GM12874 (cell line): Measurements from ENCODE around the gene KCNQ2.

Source experiments
- TF ChIP-seq, protein P1 (sequence below): IDR thresholded peaks from 2 replicates; pipeline ENCODE4 v1.5.1; 2011; ENCODE audit warnings: low read depth, mild to moderate bottlenecking, control low read depth, low read length, moderate library complexity; ENCODE audit not compliant: insufficient read depth

Gene KCNQ2

DNA sequence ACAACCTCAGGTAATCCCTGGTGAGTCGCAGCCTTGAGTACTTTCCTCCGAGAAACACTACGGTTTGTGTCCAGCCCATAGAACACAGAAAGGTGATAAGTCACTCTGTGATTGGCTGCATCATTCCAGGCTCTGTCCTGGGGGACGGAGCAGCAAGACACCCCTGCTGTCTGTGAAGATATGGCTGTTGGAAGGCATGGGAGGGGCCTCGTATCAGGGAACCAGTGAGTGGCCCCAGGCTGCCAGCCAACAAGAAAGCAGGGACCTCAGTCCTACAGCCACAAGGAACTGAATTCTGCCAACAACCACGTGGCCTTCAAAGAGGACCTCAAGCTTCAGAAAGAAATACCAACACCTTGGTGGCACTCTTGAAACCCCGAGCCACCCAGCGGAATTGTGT is 32.8 kb upstream of the KCNQ2 start:
- TF ChIP-seq, protein P1, sequence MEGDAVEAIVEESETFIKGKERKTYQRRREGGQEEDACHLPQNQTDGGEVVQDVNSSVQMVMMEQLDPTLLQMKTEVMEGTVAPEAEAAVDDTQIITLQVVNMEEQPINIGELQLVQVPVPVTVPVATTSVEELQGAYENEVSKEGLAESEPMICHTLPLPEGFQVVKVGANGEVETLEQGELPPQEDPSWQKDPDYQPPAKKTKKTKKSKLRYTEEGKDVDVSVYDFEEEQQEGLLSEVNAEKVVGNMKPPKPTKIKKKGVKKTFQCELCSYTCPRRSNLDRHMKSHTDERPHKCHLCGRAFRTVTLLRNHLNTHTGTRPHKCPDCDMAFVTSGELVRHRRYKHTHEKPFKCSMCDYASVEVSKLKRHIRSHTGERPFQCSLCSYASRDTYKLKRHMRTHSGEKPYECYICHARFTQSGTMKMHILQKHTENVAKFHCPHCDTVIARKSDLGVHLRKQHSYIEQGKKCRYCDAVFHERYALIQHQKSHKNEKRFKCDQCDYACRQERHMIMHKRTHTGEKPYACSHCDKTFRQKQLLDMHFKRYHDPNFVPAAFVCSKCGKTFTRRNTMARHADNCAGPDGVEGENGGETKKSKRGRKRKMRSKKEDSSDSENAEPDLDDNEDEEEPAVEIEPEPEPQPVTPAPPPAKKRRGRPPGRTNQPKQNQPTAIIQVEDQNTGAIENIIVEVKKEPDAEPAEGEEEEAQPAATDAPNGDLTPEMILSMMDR: no peak

DNA sequence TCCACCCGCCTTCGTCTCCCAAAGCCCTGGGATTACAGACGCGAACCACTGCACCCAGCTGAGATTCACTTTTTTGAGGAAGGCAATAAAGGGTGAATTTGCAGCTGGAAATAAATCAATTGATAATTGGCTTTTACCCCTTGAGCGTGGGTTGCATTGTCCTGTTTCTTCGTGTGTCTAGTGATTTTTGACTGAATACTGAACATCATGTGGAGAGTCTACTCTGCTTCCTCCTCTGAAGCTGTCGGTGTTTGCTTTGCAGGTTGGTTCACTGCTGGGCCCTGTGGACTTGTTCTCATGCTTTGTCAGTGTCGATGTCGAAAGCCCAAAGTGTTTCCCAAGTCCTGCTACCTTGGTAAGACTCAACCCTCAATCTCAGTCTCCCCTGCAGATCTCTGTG is 32.2 kb upstream of the KCNQ2 start:
- TF ChIP-seq, protein P1: no peak

DNA sequence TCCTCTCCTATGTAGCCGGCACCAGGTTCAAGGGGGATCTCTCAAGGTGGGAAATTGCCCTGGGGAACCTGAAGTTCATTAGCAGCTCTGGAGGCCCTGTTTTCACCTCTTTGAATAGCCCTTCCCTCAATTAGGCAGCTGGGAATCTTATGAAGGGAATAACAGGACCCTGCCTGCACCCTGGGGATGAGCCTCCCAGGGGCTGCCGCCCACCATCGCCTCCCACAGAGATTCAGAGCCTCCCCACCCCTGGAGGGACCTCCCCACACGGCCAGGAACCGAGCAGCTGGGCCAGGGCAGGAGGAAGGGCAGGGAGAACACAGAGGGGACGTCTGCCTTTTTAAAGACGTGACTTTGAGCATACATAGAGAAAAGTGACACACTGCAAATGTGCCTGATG is 31.1 kb upstream of the KCNQ2 start:
- TF ChIP-seq, protein P1: no peak

- TF ChIP-seq, protein P1: no peak
These were observed 30.3 kb upstream of the KCNQ2 start for GRCh38 chr20:63502671-63503172.

DNA sequence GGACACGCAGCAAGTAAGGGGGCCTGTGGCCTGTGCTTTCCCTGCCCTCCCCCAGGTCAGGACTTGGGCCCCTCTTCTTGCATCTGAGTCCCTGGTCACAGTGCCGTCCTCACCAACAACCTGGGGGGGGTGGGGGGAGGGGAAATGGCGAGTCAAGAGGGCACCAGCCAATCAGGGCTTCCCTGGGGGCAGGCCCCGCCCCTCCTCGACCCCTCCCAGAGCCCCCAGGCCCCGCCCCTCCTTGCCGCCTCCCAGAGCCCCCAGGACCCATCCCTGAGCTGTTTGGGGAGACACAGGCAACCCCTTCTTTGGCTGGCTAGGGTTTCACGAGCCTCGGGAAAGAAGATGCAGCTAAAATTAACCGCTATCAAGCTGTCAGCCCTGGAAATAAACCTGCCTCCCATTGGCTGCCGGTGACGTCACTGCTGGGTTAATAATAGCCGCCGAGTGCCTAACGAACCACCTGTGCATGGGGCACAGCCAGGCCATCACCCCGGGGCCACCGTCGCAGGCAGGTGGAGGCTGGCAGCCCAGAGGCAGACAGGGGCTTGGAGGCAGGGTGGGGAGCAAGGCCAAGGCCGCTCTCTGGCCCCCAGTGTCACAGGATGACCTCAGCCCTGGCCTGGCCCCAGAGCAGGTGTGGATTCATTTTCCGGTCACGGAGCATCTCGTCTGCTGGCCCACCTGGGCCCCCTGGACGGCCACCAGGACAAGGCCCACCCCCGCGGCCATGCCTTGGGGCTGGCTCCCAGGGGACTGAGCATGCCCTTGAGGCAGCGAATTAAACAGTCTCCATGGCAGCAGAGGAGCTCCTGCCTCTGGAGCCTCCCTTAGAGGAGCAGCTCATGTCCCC is 29.6 kb upstream of the KCNQ2 start:
- TF ChIP-seq, protein P1: no peak

DNA sequence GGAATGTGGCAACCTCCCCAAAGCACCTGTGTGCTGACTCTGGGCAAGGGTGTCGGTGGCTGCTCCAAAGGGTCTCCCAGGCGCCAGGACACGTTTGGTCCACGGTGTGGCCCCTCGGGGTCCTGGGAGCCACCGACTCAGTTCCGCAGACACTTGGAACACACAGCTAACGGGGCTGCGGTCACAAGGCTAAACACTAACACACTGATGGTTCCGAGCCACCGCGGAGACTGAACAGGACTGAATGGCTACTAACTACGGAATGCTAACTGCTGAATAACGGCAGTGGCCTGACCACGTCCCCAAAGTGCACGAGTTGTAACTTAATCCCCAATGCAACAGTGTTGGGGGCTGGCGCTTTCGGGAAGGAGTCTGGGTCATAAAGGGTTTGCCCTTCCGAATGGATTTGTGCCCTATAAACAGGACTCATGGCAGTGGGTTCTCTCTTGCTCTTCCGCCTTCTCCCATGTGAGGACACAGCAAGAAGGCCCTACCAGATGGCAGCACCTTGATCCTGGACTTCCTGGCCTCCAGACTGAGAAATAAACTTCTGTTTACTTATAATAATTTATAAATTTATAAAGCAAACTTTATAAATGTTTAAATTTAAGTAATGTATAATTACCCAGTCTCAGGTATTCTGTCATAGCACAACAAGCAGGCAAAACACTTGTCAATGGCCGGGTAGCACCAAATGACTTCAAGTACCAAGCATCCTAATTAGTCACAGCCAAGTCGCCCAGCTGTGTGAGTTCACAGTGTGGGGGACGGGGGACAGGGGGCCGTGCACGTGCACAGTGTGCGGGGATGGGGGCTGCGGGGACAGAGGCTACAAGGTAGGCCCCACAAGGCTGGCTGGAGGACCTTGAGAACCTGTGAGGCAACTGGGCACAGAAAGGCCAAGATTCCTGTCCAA is 28.7 kb upstream of the KCNQ2 start:
- TF ChIP-seq, protein P1: no peak
